H9 (cell line): ENCODE measurements around the gene BPIFB3. TPM values are rescaled to one million over a fixed set of nuclear protein-coding genes. Genes with fewer than 3 reads are reported as not detected.

Source experiments
- DNase-seq: peaks from one replicate; pipeline ENCODE4 v3.0.0-alpha.2; 2017
- H2AFZ ChIP-seq: one replicate; pipeline ENCODE4 v1.6.1; 2013; ENCODE audit warnings: mild to moderate bottlenecking, low read length, control low read depth, moderate library complexity
- H2AK5ac ChIP-seq: 2 replicates; pipeline ENCODE4 v1.6.1; 2013; ENCODE audit warnings: low read length, control low read depth, mixed read lengths; ENCODE audit not compliant: insufficient read length
- H2BK120ac ChIP-seq: one replicate; pipeline ENCODE4 v1.6.1; 2013; ENCODE audit warnings: low read depth, mild to moderate bottlenecking, low read length, control low read depth, inconsistent platforms; ENCODE audit not compliant: poor library complexity, severe bottlenecking
- H2BK12ac ChIP-seq: 2 replicates; pipeline ENCODE4 v1.6.1; 2013; ENCODE audit warnings: low read length, control low read depth, mixed read lengths, low read depth; ENCODE audit not compliant: insufficient read length
- H2BK15ac ChIP-seq: 2 replicates; pipeline ENCODE4 v1.6.1; 2013; ENCODE audit warnings: low read depth, low read length, control low read depth
- H2BK20ac ChIP-seq: one replicate; pipeline ENCODE4 v1.6.1; 2013; ENCODE audit warnings: low read depth, mild to moderate bottlenecking, low read length, control low read depth, inconsistent platforms; ENCODE audit not compliant: poor library complexity, severe bottlenecking
- H2BK5ac ChIP-seq: 2 replicates; pipeline ENCODE4 v1.6.1; 2013; ENCODE audit warnings: low read length, control low read depth, mixed read lengths; ENCODE audit not compliant: insufficient read length
- H3K14ac ChIP-seq: 2 replicates; pipeline ENCODE4 v1.6.1; 2013; ENCODE audit warnings: low read length, control low read depth; ENCODE audit not compliant: insufficient read depth
- H3K18ac ChIP-seq: 2 replicates; pipeline ENCODE4 v1.6.1; 2013; ENCODE audit warnings: low read depth, mild to moderate bottlenecking, mixed read lengths, low read length, control low read depth; ENCODE audit not compliant: insufficient read length
- H3K23ac ChIP-seq: 2 replicates; pipeline ENCODE4 v1.6.1; 2013; ENCODE audit warnings: low read length, control low read depth, mixed read lengths, low read depth; ENCODE audit not compliant: insufficient read length
- H3K23me2 ChIP-seq: 2 replicates; pipeline ENCODE4 v1.6.1; 2013; ENCODE audit warnings: low read depth, mild to moderate bottlenecking, mixed read lengths, low read length, control low read depth; ENCODE audit not compliant: insufficient read length, poor library complexity, severe bottlenecking
- H3K27ac ChIP-seq: 2 replicates; pipeline ENCODE4 v1.5.1; 2013; ENCODE audit warnings: low read length, control low read depth, mixed read lengths, low read depth; ENCODE audit not compliant: insufficient read length
- H3K27me3 ChIP-seq: 2 replicates; pipeline ENCODE4 v1.6.1; 2013; ENCODE audit warnings: low read length, control low read depth, inconsistent platforms; ENCODE audit not compliant: insufficient read depth
- H3K4ac ChIP-seq: 2 replicates; pipeline ENCODE4 v1.6.1; 2013; ENCODE audit warnings: low read depth, mild to moderate bottlenecking, control low read depth, inconsistent platforms, low read length, moderate library complexity
- H3K4me1 ChIP-seq: 2 replicates; pipeline ENCODE4 v1.6.1; 2013; ENCODE audit warnings: low read length, control low read depth, inconsistent platforms; ENCODE audit not compliant: insufficient read depth
- H3K4me2 ChIP-seq: 2 replicates; pipeline ENCODE4 v1.6.1; 2013; ENCODE audit warnings: low read length, control low read depth, mixed read lengths; ENCODE audit not compliant: insufficient read length, insufficient read depth
- H3K56ac ChIP-seq: 2 replicates; pipeline ENCODE4 v1.6.1; 2013; ENCODE audit warnings: low read depth, mild to moderate bottlenecking, mixed read lengths, low read length, control low read depth; ENCODE audit not compliant: insufficient read length
- H3K79me1 ChIP-seq: 2 replicates; pipeline ENCODE4 v1.6.1; 2013; ENCODE audit warnings: low read depth, mild to moderate bottlenecking, moderate library complexity, low read length, control low read depth, inconsistent platforms; ENCODE audit not compliant: insufficient read depth, poor library complexity, severe bottlenecking
- H3K79me2 ChIP-seq: 2 replicates; pipeline ENCODE4 v1.6.1; 2013; ENCODE audit warnings: low read length, control low read depth, inconsistent platforms; ENCODE audit not compliant: insufficient read depth
- H3K9ac ChIP-seq: 2 replicates; pipeline ENCODE4 v1.6.1; 2013; ENCODE audit warnings: low read length, control low read depth, mixed read lengths; ENCODE audit not compliant: insufficient read length; ENCODE audit errors: extremely low read depth
- H3K9me3 ChIP-seq: one replicate; pipeline ENCODE4 v1.6.1; 2013; ENCODE audit warnings: low read depth, low read length, inconsistent platforms; ENCODE audit not compliant: control insufficient read depth
- H3T11ph ChIP-seq: one replicate; pipeline ENCODE4 v1.6.1; 2013; ENCODE audit warnings: mild to moderate bottlenecking, low read length, control low read depth, inconsistent platforms
- H4K20me1 ChIP-seq: one replicate; pipeline ENCODE4 v1.6.1; 2013; ENCODE audit not compliant: control insufficient read depth, insufficient read length, insufficient read depth
- H4K5ac ChIP-seq: 2 replicates; pipeline ENCODE4 v1.6.1; 2013; ENCODE audit warnings: low read depth, mild to moderate bottlenecking, mixed read lengths, low read length, control low read depth; ENCODE audit not compliant: insufficient read length
- H4K8ac ChIP-seq: replicated peaks from 2 replicates; pipeline ENCODE4 v1.6.1; 2013; ENCODE audit warnings: low read length, control low read depth, mixed read lengths, low read depth; ENCODE audit not compliant: insufficient read length
- H4K91ac ChIP-seq: 2 replicates; pipeline ENCODE4 v1.6.1; 2013; ENCODE audit warnings: low read depth, mild to moderate bottlenecking, moderate library complexity, mixed read lengths, low read length, control low read depth; ENCODE audit not compliant: insufficient read length
- H3K27ac Mint-ChIP-seq, 3 experiments: 2 replicates in 2 of 3; 3 replicates in 1 of 3; pipeline ENCODE4 v1.8.0; 2020 to 2021; ENCODE audit warnings: mixed read lengths in 3 of 3, mild to moderate bottlenecking in 1 of 3, moderate library complexity in 1 of 3
- H3K27me3 Mint-ChIP-seq: 2 replicates; pipeline ENCODE4 v1.8.0; 2021; ENCODE audit warnings: low read depth, mild to moderate bottlenecking, moderate library complexity, mixed read lengths
- H3K36me3 Mint-ChIP-seq, 3 experiments: 2 replicates in 2 of 3; 3 replicates in 1 of 3; pipeline ENCODE4 v1.8.0; 2020 to 2021; ENCODE audit warnings: low read depth in 3 of 3, mixed read lengths in 3 of 3; ENCODE audit not compliant: insufficient read depth in 1 of 3
- H3K4me1 Mint-ChIP-seq, 2 experiments: 2 replicates each; pipeline ENCODE4 v1.8.0; 2020; ENCODE audit warnings: mixed read lengths in 2 of 2
- H3K4me3 Mint-ChIP-seq, 2 experiments: 2 replicates in 1 of 2; 3 replicates in 1 of 2; pipeline ENCODE4 v1.8.0; 2020 to 2021; ENCODE audit warnings: mild to moderate bottlenecking in 2 of 2, mixed read lengths in 2 of 2, moderate library complexity in 1 of 2
- H3K9me3 Mint-ChIP-seq, 2 experiments: 2 replicates in 1 of 2; 3 replicates in 1 of 2; pipeline ENCODE4 v1.8.0; 2020; ENCODE audit warnings: mild to moderate bottlenecking in 2 of 2, mixed read lengths in 2 of 2, moderate library complexity in 1 of 2
- CTCF ChIP-seq: fragments of 200-600 bp; sonication (generic); conservative IDR thresholded peaks from 3 replicates; pipeline ENCODE4 v1.8.0; 2021; ENCODE audit warnings: antibody characterized with exemption, mild to moderate bottlenecking
- WGBS: extraction: QIAGEN DNeasy Blood & Tissue Kit; methylation state at CpG from one replicate; pipeline ENCODE4 v1.1.7; 2013; ENCODE audit warnings: missing lambda C conversion rate, low lambda C conversion rate, mixed read lengths; ENCODE audit not compliant: insufficient read length; ENCODE audit errors: extremely low coverage; 5-methylcytosine and 5-hydroxymethylcytosine counted together
- total RNA-seq: library from RNA; stranded (reverse); gene quantifications from 2 replicates; pipeline ENCODE4 v1.2.1, GENCODE V29; 2021

Gene BPIFB3
- total RNA-seq, 1 experiment from 2014 or later, result not detected

GRCh38 chr20:33034115-33034514 is 19.6 kb upstream of the BPIFB3 start:
- no peak overlapping the region for H3K4me3 Mint-ChIP-seq
- WGBS, result no CpG with 5 or more reads among the region's 5 CpGs
- Histone ChIP-seq H3K4me1 (no peaks in the 10 kb centered on the region), H3K56ac (no peak overlapping the region), H2BK120ac (no peak overlapping the region), H3K79me2 (no peaks in the 10 kb centered on the region), H4K5ac (no peak overlapping the region), H3K4ac (no peak overlapping the region), H3K79me1 (no peaks in the 10 kb centered on the region), H3K23me2 (no peaks in the 10 kb centered on the region), H3K27me3 (no peaks in the 10 kb centered on the region), H3K18ac (no peak overlapping the region), H3K4me2 (no peak overlapping the region), H3T11ph (no peak overlapping the region), H2AK5ac (no peak overlapping the region), H2BK5ac (no peak overlapping the region), H3K14ac (no peak overlapping the region), H3K27ac (no peak overlapping the region), H3K23ac (no peak overlapping the region), H3K9me3 (no peaks in the 10 kb centered on the region), H2AFZ (no peak overlapping the region), H2BK12ac (no peak overlapping the region), H4K8ac (no peak overlapping the region), H4K20me1 (no peaks in the 10 kb centered on the region), H3K9ac (no peak overlapping the region), H4K91ac (no peak overlapping the region), H2BK15ac (no peak overlapping the region), H2BK20ac (no peak overlapping the region)
- no peak overlapping the region; a peak in 1 of 7 replicates for H3K27ac Mint-ChIP-seq
- DNase-seq, result no peak
- no peaks in the 10 kb centered on the region for H3K4me1 Mint-ChIP-seq
- no peaks in the 10 kb centered on the region for H3K36me3 Mint-ChIP-seq
- TF ChIP-seq CTCF, result no peak
- H3K9me3 Mint-ChIP-seq, result peaks cover 2 to 4% of the 10 kb centered on the region in 2 experiments; a peak in 3 of 5 replicates
- peaks cover 29% of the 10 kb centered on the region for H3K27me3 Mint-ChIP-seq
